Activated CD8-positive, alpha-beta memory T cell treated with anti-CD3 and anti-CD28 coated beads, Interleukin-2, amount 50 U/mL, for 48 hours (primary cell): ENCODE data around the gene NRG3.
"Not testable (repeated sequence)": the region's sequence is repeated elsewhere in the genome, so short reads cannot be mapped to it uniquely, and the experiment has no call there.

Source experiments
- DNase-seq: peaks from one replicate; pipeline ENCODE4 v3.0.0-alpha.2; 2020

Gene NRG3

DNA sequence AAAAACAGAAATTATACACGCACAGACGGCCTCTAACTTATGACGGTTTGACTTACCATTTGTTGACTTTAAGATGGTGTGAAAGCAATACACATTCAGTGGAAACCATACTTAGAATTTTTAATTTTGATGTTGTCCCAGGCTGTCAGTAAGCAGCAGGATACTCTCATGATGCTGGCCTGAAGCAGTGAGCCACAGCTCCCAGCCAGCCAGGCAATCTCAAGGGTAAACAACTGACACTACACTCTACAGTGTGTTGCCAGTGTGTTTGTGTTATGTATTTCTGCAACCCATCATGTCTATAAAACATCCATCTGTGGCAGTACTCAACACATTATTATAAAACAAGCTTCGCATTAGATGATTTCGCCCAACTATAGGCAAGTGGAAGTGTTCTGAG, 747.5 kb downstream of the NRG3 start:
- no peak for DNase-seq

DNA sequence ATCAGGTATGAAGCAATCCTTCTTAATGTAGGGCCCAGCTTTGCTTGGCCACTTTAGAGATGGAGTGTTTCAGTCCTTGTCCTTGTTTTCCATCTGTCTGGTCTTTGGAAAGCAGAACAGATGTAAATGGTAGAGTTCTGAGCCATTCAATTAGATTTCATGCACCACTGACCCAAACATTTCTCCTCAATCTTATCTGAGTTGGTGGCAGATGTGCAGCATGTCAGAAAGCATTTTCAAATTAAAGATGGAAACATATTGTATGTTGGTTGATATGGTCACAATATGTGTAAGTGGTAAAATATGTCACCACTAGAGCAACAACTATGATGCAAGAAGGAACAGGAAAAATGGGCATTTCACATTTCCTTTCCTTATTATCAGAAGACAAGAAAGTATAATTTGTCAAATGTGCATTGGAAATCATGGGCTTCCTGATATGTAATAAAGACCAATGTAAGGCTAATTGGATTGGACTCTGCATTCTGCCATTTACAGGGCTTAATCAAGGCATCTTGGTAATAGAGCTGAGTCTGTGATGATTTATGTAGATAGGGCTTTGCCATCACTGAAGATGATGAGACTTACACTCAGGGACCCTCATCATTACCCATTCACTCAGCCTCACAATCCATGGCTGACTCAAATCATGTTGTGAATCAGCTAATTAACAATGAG, 750.7 kb downstream of the NRG3 start:
- DNase-seq, result no peak

DNA sequence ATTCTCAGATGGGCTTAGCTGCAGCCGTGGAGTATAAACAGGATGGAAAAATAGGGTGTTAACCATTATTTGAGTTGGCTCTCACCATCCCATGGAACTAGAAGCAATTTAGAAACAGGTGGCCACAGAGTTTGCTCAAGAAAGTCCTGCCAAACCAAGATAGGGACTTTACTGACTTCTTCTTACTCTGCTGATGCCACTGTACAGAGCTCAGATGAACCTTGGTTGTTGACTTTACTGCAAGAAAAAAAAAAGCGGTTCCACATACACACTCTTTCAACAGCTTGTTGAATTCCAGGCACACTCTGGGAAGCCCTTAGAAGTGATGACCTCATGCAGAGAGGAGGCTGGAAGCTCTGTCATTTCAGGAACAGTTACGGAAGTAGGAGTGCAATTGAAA, 753.4 kb downstream of the NRG3 start:
- DNase-seq, result no peak

DNA sequence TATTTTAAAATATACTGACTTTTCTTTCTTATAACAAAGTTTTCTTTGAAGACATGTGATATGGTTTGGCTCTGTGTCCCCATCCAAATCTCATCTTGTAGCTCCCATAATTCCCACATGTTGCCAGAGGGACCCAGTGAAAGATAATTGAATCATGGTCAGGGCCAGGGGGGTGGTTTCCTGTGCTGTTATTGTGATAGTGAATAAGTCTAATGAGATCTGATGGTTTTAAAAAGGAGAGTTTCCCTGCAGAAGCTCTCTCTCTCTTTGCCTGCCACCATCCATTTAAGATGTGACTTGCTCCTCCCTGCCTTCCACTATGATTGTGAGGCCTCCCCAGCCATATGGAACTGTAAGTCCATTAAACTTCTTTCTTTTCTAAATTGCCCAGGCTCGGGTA, 768.1 kb downstream of the NRG3 start:
- no peak for DNase-seq

DNA sequence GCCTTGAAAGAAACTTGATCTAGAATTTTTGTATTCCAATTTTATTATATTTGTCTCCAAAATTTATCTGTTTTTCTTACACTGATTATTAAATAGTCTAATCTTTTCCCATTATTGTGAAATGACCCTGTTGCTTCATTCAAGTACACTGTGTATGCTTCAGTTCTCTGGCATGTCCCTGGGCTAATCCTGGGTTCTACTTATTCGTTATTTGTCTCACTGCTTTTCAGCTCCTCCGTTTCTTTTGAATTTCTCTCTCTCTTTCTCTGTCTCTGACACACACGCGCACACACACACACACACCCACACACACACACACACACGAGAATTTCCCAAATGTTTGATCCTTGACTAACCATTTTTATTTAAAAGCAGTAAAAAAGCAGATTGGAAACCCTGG, 768.6 kb downstream of the NRG3 start:
- DNase-seq, result no peak

DNA sequence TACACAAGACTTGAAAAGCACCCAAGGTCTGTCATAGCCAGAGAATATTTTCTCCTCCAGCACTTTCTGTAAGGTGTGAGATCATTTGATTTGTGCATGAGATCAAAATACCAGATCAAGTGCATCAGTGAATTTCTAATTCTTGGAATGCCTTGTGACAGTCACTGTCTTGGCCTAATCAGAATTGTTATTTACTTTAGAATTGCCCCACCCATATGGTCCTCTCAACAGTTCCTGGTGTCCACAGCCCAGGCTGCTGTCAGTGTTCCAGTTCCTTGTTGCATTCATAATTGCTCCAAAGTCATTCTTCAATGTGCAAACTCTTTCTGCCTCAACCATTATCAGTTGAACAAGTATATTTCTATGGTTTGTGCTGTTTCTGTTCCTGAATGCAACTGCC, 770.2 kb downstream of the NRG3 start:
- DNase-seq, result no peak

DNA sequence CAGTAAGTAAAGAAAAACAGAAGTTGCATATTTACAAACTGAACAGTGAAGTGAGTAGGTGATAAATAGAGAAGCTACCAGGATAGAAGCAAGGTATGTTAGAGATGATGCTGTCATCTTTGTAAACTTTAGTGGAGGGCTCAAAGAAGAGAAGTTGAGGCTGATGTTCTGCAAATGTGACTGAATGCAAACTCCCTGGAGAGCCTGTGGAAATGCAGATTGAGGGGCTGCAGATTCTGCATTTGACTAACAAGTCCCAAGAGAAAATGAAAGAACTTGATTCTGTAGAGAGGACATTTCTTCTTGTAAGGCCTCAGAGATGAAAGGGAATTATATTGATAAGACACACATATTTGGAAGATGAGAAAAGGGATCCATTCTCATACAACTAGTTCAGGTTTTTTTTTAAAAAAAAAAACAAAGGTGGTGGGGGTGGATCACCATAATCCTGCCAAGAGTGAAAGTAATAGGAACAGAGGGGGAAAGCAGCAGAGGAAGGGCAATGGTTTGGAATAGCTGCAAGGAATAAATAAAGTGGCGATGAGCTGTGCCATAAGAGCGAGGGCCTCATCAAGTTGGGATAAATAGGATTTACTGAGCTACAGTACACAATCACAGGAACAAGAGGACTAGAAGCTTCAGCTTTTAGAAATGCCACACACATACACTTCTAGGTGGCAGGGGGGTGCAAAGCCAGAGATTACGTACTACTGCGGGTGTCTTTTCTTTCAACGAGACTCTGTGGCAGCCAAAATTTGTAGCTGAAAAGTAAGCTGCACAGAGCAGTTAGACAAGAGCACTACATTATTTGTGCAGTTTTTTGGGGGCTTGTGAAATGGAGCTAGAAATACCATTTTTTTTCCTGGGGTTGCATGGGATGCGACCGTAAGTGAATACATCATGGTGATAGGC, 778.5 kb downstream of the NRG3 start:
- DNase-seq, result no peak

DNA sequence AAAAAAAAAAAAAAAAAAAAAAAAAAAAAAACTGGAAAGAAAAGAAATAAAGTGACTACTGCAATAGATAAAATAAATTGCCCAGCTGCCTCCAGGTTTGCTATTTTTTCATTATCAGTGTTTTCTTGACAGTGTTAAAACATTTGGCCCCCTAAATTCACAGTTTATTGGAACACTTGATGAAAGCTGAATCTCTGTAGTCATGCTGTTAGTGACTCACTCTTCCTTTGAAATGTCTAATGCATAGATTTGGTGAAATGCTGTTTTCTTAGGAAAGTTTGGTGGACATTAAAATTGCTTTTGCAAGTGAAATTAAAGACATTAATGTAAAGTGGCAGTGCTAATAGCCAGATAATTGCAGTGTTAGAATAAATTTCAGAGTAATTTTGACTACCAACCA, 785.2 kb downstream of the NRG3 start:
- no peak for DNase-seq

DNA sequence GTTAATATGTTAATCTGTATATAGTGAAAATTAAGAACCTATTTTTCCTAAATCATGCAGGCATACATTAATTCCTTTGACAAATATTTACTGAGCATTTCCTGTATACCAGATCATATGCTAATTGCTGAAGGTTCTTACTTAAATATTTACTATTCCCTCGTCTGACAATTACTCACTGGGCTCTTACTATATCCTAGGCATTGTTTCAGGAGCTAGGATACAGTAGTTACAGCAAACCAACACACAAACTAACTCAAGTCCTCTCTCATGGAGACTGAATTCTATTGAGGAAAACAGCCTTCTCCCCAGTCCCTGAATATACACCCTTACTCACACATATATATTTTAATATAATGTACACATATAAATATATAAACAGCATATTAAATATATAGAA, 786.0 kb downstream of the NRG3 start:
- no peak for DNase-seq

DNA sequence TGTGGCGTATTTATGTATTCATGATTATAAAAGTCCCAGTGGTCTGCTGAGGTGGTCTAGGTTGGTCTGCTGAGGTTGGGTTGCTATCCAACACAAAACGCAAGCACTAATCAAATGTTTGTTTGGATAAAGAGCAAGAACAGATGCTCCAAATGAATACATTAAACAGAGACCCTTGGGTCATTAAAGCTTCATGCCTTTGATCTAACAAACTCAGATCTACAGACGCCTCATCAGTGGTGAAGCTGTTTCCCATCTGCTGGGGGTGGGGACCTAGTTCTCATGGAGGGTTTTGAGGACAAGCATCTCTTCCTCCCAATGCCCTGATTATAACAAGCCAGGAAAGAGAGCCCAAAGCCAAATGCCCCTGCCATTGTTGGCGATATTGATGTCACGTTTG, 786.7 kb downstream of the NRG3 start:
- no peak for DNase-seq

DNA sequence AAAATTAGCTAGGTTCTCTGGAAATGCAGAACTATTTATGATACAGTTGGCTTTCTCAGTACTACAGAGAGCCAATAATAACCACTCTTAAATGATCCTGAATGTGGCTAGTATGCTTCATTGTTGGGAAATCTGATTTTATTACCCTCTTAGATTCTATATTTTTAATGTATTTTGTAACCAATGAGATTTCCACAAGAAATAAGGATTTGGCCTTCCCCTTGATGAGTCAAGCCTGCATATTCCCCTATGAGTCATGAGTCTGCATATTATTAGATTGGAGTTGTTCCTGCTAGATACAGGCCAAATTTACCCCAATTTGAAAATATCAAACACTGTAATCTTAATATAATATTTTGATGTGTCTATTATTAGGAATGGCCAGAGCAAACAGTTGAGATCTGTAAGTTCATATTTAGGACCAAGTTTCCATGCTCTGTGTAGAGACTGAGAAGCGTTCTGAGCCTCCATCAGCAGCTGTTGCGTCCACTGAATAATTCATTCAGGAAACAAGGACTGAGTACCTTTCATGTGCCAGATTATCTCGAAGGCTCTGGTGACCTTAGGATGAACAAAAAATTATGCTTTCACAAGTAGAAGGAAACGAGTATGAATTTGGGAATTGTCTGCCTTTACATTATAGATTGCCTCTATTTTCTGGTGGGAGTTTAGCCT, 793.4 kb downstream of the NRG3 start:
- DNase-seq, result no peak

DNA sequence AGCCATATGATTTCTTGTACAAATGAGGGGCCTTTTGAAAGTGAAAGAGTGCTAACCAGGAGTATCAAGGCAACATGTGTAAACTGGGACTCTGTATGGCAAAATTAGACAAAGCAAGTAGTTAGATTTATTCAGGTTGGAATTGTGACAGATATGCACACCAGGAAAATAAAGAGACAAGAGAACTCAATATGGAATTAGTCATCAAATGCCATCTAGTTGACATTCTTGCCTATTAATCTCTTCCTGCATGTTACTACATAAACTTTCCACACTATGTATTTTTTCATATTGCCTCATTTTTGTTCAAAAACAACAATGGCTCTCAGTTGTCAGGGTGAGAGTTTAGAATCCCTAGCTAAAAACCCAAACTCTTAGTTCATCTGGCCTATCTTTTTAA, 799.0 kb downstream of the NRG3 start:
- DNase-seq, result no peak

DNA sequence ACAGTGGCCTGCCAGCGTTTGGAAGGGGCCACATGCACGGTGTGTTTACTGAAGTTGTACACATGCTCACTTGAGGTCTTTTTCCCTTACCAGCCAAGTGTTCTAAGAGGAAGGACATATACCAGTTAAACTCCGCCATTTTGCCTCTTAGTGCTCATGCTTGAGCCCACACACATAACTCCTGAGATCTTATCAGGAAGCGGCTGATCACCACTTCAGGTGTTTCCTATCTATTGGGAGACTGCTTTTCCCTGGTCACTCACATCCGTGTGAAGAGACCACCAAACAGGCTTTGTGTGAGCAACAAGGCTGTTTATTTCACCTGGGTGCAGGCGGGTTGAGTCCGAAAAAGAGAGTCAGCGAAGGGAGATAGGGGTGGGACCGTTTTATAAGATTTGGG, 802.9 kb downstream of the NRG3 start:
- not testable (repeated sequence) for DNase-seq

DNA sequence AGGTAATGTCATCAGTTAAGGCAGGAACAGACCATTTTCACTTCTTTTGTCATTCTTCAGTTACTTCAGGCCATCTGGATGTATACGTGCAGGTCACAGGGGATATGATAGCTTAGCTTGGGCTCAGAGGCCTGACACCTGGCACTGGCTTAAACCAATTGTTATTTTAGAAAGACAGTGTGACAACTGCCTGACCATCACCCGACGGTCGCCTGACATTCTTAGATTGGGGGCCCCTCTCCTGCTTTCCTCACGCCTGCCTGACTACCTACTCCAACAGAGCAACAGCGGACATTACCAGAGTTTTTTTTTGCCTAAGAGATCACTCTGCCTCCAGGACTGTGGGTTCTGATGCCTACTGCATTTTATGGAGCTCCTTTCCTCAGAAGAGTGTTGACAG, 803.5 kb downstream of the NRG3 start:
- DNase-seq, result not testable (repeated sequence)

DNA sequence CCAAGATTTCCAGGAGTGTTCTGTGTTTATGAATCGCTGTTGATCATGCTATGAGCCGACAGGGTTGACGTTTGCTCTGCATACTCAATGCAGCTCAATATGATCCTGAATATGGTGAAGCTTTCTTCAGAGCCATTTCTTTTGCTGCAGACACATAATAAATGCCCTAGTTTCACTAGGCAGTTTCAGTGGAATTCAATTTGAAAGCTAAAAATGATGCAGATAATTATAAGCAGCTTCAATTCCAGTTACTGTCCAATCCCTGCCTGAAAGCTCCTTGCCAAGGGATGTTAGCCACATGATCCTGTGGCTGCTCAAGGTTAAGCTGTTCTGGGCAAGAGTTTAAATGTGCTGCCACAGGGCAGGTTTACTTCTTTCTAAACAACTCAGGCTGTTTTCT, 805.6 kb downstream of the NRG3 start:
- no peak for DNase-seq

DNA sequence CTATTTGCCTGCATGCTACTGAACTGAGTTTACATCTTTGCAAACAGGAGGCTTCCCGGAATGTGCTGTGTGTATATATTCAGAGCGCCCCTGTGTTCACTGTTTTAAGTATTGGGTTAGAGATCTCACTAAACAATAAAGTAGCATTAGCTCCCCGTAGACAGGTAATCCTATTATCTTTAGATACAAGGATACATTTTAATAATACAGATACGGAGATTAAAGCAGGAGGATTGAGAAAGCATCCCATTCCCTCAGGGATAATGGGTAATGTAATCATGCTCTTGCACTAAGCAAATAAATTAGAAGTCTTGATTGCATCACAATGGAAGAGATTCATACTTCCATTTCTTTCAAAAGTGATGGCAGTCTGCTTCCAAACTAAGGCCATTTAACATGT, 809.0 kb downstream of the NRG3 start:
- DNase-seq, result no peak

DNA sequence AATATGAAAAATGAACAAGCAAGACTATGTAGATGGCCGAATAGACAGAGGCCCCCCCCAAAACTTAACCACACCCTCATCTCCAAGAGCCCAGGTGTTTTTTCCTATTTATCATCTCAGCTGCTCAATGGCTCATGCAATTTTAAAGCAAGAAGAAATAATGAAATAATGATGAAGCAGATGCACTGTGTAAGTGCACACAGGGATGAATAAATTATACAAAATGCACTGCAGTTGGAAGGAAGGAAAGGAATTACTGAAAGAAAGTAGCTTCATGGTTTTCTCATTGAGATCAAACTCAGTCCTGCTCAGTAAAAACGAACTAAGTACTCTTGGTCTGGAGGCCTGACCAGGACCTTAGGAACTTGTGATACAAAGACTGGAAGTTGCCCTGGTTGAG, 810.1 kb downstream of the NRG3 start:
- DNase-seq, result no peak

DNA sequence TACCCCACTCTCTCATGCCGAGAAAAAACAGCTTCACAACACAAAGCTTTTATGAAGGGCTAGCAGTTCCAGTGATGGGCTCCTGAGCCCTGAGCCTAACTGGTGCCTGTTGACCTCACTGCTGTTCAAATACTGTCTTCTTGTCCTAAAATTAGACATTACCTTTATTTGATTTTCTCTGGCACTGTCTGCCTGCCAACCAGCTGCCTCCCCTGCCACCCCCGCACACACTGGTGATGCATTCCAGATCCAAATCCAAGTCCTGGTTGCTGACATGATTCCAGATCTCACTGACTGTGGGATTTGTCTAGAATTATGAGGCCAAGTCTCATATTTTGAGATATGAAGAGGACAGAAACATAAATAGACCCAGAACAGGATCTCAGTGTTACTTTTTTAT, 816.2 kb downstream of the NRG3 start:
- no peak for DNase-seq

DNA sequence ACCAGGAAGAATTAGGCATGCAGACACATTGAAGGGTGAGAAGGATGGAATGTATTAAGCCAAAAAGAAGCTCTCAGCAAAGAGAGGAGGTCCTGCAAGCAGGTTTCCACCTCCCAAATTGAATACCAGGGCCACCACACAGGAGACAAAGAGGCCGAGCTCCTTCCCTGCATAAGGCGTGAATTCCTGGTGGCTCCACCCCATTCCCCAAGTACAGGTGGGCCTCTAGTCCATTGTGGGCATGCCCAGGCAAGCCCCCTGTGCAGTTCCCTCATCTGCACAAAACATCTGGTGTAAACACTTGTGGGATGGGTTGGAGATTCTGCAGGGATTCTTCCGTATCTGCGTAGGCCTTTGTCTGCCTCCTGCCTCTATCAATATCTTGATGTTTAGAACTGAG, 817.5 kb downstream of the NRG3 start:
- no peak for DNase-seq

DNA sequence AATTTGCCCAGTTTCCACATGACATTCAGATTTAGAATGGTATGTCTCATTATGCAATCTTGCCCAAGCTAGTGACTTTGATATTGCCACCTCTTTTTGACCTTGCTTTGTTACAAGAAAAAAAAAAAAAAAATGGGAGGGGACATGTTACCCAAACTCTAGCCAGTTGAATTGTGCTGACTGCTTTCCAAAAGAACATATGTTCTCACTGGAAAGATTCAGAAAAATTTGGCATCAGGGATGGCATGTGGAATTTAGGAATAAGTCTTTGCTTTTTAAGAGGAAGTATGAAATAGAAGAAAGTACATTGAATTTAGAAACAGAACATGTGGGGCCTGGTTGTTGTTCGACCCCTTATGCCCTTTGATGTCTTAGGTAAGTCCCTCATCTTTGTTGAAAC, 846.8 kb downstream of the NRG3 start:
- no peak for DNase-seq

DNA sequence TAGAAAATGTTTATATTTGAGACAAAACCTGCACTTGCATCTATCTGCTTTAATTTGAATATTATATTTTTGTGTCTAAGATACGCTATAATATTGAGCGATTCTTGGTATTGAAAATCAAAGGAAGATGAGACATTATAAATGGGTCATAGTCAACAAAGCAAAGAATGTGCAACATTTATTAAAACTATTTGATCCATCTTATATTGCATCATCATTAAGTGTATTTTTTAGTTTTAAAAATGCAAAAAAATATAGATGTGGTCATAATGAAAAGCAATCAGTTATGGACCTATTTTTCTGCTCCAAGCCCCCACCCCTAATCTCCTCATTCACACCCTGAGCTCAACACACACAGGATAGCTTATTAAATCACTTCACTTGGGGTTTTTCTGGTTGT, 847.3 kb downstream of the NRG3 start:
- no peak for DNase-seq

DNA sequence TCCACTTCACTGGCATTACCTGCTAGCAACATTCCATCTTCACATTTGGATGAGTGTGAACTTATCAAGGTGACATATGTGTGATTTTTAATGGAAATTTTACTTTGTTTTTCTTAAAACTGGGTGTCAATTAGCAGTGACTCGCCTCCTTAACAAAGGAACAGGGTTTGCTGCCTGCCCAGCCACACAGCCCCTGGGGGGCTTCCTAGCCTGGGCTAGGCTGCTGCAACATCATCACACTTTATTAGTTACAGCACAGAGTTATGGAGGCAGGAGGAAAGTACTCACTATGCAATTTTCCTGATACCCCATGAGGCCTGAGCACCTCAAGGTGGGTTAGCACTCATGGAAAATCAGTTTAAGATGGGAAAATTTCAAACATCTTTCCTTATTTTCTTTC, 861.3 kb downstream of the NRG3 start:
- DNase-seq, result no peak

DNA sequence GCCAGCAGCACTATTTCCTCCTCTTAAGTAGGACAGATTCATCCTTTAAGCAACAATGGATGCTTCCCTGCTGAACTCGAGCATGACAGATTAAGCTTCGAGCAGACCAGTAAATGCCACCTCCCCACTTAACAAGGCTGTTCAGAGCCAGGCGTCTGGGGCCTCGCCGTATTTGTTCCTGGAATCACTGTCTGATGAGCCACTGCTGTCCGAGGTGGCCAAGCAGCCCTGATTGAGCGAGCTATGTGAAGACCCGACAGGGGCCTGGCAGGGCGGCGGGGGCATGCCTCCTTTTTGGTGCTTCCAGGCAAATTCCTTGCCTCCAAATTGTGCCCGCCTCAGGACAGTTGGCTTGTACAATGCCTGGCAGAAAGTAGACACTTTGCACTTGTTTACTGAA, 862.6 kb downstream of the NRG3 start:
- no peak for DNase-seq

DNA sequence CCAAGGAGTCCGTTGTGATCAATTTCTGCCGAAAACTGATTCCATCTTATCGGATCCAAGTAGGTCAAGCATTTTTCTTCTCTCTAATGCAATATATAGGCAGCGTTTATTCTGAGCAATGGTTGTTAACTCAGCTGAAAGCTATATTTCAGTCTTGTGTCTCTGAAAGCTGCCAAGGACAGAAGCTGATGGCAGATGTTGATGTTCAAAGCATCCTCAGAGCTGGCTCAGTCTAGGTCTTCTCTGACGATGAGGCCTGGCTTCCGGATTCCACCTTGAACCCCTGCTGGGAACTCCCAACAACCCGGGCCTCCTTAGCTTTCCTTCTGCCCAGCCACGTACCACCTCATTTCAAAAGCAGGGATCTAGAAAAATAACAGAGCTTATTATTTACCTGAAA, 863.6 kb downstream of the NRG3 start:
- no peak for DNase-seq
